Sigmoid colon (tissue), 7 donors: Measurements from ENCODE around the gene COMMD9. TPM values are rescaled to one million over a fixed set of nuclear protein-coding genes. Genes with fewer than 3 reads are reported as not detected.

Experiments
- DNase-seq: peaks from one replicate; pipeline ENCODE4 v3.0.0-alpha.2; 2019
- H3K27ac ChIP-seq, 4 donors: fragments of 200-600 bp; sonication (generic); one replicate each; pipeline ENCODE4 v1.5.1; 2016 to 2019; ENCODE audit warnings: mild to moderate bottlenecking in 1 of 4
- H3K27me3 ChIP-seq, 3 donors: fragments of 200-600 bp; sonication (generic); one replicate each; pipeline ENCODE4 v1.5.1; 2019; ENCODE audit warnings: mild to moderate bottlenecking in 1 of 3
- H3K36me3 ChIP-seq, 4 donors: fragments of 200-600 bp; sonication (generic); one replicate each; pipeline ENCODE4 v1.5.1; 2016 to 2019
- H3K4me1 ChIP-seq, 4 donors: fragments of 200-600 bp; sonication (generic); one replicate each; pipeline ENCODE4 v1.5.1; 2017 to 2019
- H3K4me3 ChIP-seq, 4 donors: fragments of 200-600 bp; sonication (generic); one replicate each; pipeline ENCODE4 v1.5.1; 2017 to 2019; ENCODE audit warnings: mild to moderate bottlenecking in 2 of 4, moderate library complexity in 1 of 4
- H3K9me3 ChIP-seq, 4 donors: fragments of 200-600 bp in 3 of 4; sonication (generic) in 3 of 4; one replicate each; pipeline versions ENCODE4 v1.5.1 to v1.6.1; 2013 to 2019
- EP300 ChIP-seq, 4 donors: sonication (generic); formaldehyde crosslinking; IDR thresholded peaks; one replicate each; pipeline ENCODE4 v1.6.1; 2017; ENCODE audit warnings: antibody characterized with exemption in 4 of 4
- POLR2A ChIP-seq, 2 donors: fragments of 450-650 bp; IDR thresholded peaks; one replicate each; pipeline ENCODE4 v1.6.1; 2016; ENCODE audit warnings: antibody characterized with exemption in 2 of 2, mild to moderate bottlenecking in 2 of 2, moderate library complexity in 2 of 2
- POLR2AphosphoS5 ChIP-seq, 4 donors: sonication (generic); formaldehyde crosslinking; IDR thresholded peaks; one replicate each; pipeline ENCODE4 v1.6.1; 2017; ENCODE audit warnings: antibody characterized with exemption in 4 of 4
- WGBS, 2 donors: extraction: QIAGEN DNeasy Blood & Tissue Kit; methylation state at CpG; one replicate each; pipeline ENCODE4 v1.1.7; 2013; 5-methylcytosine and 5-hydroxymethylcytosine counted together
- intact Hi-C: fragments of 100-400 bp; cut with DNase I; formaldehyde crosslinking; loops from one replicate; pipeline ENCODE4 v1.15.1; 2023
- polyA plus RNA-seq, 3 donors: library from polyadenylated mRNA; stranded (reverse); fragments of 200-250 nt; gene quantifications; one replicate each; pipeline ENCODE4 v1.2.3, GENCODE V29; 2013
- total RNA-seq, 4 donors: library from RNA; depleted of rRNA; stranded (reverse); fragments of >200 nt; gene quantifications; one replicate each; pipeline ENCODE4 v1.1.0, GENCODE V29; 2016
- TF ChIP-seq, protein P1 (sequence below), 4 experiments: fragments of 450-650 bp in 3 of 4; fragments of 200-600 bp in 1 of 4; IDR thresholded peaks; one replicate each; pipeline ENCODE4 v1.5.1; 2016 to 2019; ENCODE audit warnings: antibody characterized with exemption in 4 of 4, mild to moderate bottlenecking in 3 of 4, moderate library complexity in 2 of 4
- donor health status: healthy with polysubstance abuse.
- donor health status: Bipolar disorder and iron deficiency.
- donor health status: healthy.

COMMD9 gene
- total and polyA plus RNA-seq, 7 donors = 15.5 to 44.6 (median 30.7) TPM

DNA sequence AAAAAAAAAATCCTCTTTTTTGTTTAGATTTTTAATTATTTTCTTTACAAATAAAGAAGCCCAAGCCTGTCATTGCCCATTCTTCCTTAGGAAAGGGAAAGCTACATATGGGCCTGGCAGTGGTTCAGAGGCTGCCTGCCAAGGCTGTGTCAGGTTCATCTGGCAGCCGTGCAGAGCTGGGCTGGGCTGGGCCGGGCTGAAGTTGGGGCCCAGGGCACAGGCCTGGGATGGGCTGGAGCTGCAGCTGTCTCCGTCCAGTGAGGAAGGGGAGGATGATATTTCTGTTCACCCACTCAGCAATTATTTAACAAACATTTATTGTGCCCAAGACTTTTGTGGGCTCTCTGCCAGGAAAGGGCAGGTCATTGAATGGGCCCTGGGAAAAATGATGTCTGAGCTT lies 11.4 kb upstream of the COMMD9 start:
- Histone ChIP-seq H3K36me3 (no peaks in the 10 kb centered on the region), H3K4me3 (no peak overlapping the region), H3K27me3 (no peaks in the 10 kb centered on the region), H3K9me3 (no peaks in the 10 kb centered on the region), H3K4me1 (peaks cover 0 to 7% (median 3%) of the 10 kb centered on the region in 4 donors), H3K27ac (no peak overlapping the region)
- TF ChIP-seq POLR2AphosphoS5 (IDR thresholded peaks at IDR 0.05) (no peak), EP300 (IDR thresholded peaks at IDR 0.05) (no peak), POLR2A (IDR thresholded peaks at IDR 0.05) (no peak)
- TF ChIP-seq, protein P1, sequence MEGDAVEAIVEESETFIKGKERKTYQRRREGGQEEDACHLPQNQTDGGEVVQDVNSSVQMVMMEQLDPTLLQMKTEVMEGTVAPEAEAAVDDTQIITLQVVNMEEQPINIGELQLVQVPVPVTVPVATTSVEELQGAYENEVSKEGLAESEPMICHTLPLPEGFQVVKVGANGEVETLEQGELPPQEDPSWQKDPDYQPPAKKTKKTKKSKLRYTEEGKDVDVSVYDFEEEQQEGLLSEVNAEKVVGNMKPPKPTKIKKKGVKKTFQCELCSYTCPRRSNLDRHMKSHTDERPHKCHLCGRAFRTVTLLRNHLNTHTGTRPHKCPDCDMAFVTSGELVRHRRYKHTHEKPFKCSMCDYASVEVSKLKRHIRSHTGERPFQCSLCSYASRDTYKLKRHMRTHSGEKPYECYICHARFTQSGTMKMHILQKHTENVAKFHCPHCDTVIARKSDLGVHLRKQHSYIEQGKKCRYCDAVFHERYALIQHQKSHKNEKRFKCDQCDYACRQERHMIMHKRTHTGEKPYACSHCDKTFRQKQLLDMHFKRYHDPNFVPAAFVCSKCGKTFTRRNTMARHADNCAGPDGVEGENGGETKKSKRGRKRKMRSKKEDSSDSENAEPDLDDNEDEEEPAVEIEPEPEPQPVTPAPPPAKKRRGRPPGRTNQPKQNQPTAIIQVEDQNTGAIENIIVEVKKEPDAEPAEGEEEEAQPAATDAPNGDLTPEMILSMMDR (IDR thresholded peaks at IDR 0.05) = no peak
- intact Hi-C loops = no loop called here
- DNase-seq = peak; percentile 70
- WGBS, 2 donors = 7 to 51% methylated on average over 3 of the region's 3 CpGs

DNA sequence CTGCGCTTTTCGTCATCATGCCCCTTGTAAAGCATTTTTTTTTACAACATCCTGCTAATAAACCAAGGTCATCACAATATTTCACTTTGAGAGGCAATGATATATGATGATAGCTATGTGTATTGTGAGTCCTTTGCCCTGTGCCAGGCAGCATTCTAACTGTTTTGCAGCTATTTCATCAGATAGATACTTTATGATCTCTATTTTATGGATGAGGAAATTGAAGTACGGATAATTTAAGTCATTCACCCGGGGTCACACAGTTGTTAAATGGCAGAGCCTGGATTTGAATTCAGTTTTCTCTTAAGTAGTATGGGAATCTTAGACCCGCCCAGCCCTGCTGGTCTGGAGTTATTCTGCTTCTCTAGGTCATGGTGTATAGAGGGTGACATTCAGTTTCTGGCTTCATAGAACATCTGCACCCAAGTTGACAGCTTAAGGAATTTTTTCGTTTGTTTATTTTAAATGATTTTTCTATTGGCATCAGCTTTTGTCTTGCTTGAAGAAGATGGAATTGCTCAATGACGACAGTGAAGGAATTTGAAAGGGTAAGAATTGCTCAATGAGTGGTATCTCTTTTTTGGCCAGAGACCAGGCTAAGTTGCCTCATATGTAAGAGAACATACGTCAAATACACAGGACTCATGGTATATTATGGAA lies 7.8 kb upstream of the COMMD9 start:
- intact Hi-C loops = no loop called here
- no peak for TF ChIP-seq POLR2AphosphoS5 (IDR thresholded peaks at IDR 0.05)
- no peak for TF ChIP-seq POLR2A (IDR thresholded peaks at IDR 0.05)
- TF ChIP-seq, protein P1 (IDR thresholded peaks at IDR 0.05) = no peak
- no peak for TF ChIP-seq EP300 (IDR thresholded peaks at IDR 0.05)
- WGBS, 2 donors = 19 to 65% methylated on average over 8 of the region's 8 CpGs
- Histone ChIP-seq H3K36me3 (no peaks in the 10 kb centered on the region), H3K27ac (no peak overlapping the region), H3K9me3 (no peaks in the 10 kb centered on the region), H3K4me3 (no peak overlapping the region), H3K4me1 (peaks cover 0 to 7% (median 3%) of the 10 kb centered on the region in 4 donors), H3K27me3 (no peaks in the 10 kb centered on the region)
- no peak for DNase-seq

- no peaks in the 10 kb centered on the region for H3K36me3 ChIP-seq
- no peak within 1 kb of the TSS for H3K4me3 ChIP-seq
- WGBS, 2 donors = 86 to 90% methylated on average over 3 of the region's 3 CpGs
- intact Hi-C loops = no loop called here
- peaks cover 0 to 7% (median 3%) of the 10 kb centered on the region in 4 donors for H3K4me1 ChIP-seq
- no peaks in the 10 kb centered on the region for H3K9me3 ChIP-seq
- H3K27ac ChIP-seq = no peak within 1 kb of the TSS
- H3K27me3 ChIP-seq = no peaks in the 10 kb centered on the region
- TF ChIP-seq EP300 (IDR thresholded peaks at IDR 0.05) = no peak
- TF ChIP-seq, protein P1 (IDR thresholded peaks at IDR 0.05) = no peak
- no peak for TF ChIP-seq POLR2AphosphoS5 (IDR thresholded peaks at IDR 0.05)
- TF ChIP-seq POLR2A (IDR thresholded peaks at IDR 0.05) = no peak
- DNase-seq = no peak
These were observed 6.7 kb upstream of the COMMD9 start, which contains the start of gene PRR5L for GRCh38 chr11:36295926-36296325. Gene PRR5L, plus strand, starts transcription at chr11:36296288. Its CDS starts 104,834 bp downstream, at chr11:36401122.

DNA sequence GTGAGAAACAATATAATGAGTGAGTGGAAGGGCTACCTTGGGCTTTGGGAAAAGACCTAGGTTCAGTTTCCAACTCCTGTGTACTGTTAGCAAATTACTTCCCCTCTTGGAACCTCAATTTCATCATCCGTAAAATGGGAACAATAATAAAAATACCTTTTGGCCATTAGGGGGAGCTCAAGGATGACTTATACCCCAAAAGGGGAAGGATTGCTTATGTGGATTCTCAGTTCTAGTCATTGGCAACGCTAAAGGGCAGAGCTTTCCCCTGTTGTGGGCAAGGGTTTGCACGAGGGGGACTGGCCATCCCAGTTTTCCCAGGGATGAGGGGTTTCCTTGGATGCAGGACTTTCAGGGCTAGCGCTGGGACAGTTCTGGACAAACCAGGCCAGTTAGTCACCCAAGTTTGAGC lies 3.1 kb upstream of the COMMD9 start:
- H3K4me1 ChIP-seq = peaks cover 0 to 17% (median 12%) of the 10 kb centered on the region in 4 donors
- no peak for DNase-seq
- no peak overlapping the region for H3K4me3 ChIP-seq
- no peaks in the 10 kb centered on the region for H3K27me3 ChIP-seq
- H3K9me3 ChIP-seq = no peaks in the 10 kb centered on the region
- H3K36me3 ChIP-seq = no peaks in the 10 kb centered on the region
- WGBS, 2 donors = 27 to 32% methylated on average over 4 of the region's 4 CpGs
- intact Hi-C loops = loop anchor here (5.0 kb wide), 1 partner anchor 200 kb away; no protein-coding TSS in a partner anchor
- TF ChIP-seq, protein P1 (IDR thresholded peaks at IDR 0.05) = peak in 3 of 4 experiments; percentile 9 to 32 (median 32)
- TF ChIP-seq POLR2AphosphoS5 (IDR thresholded peaks at IDR 0.05) = no peak
- H3K27ac ChIP-seq = no peak overlapping the region
